BLaER1 treated with 17β-estradiol and CSF1 and Interleukin-3, amounts not matched to agents 10 nM and 100 nM (cell line): Measurements from ENCODE around the gene RAD54L2.

ENCODE experiments used
- H3K27ac ChIP-seq, 11 experiments: shearing (Covaris generic); formaldehyde crosslinking; 2 replicates each; pipeline ENCODE4 v1.8.1; 2022
- H3K27me3 ChIP-seq, 11 experiments: shearing (Covaris generic); formaldehyde crosslinking; 2 replicates each; pipeline ENCODE4 v1.8.1; 2022
- H3K36me3 ChIP-seq, 11 experiments: shearing (Covaris generic); formaldehyde crosslinking; 2 replicates each; pipeline ENCODE4 v1.8.1; 2022
- H3K4me1 ChIP-seq, 10 experiments: shearing (Covaris generic); formaldehyde crosslinking; 2 replicates each; pipeline ENCODE4 v1.8.1; 2022
- H3K4me2 ChIP-seq, 11 experiments: shearing (Covaris generic); formaldehyde crosslinking; 2 replicates each; pipeline ENCODE4 v1.8.1; 2022
- H3K4me3 ChIP-seq, 10 experiments: shearing (Covaris generic); formaldehyde crosslinking; 2 replicates each; pipeline ENCODE4 v1.8.1; 2022
- H3K9ac ChIP-seq, 11 experiments: shearing (Covaris generic); formaldehyde crosslinking; 2 replicates each; pipeline ENCODE4 v1.8.1; 2022
- H3K9me3 ChIP-seq, 11 experiments: shearing (Covaris generic); formaldehyde crosslinking; replicated peaks in 1 of 11; 2 replicates each; pipeline ENCODE4 v1.8.1; 2022
- H4K20me1 ChIP-seq, 11 experiments: shearing (Covaris generic); formaldehyde crosslinking; 2 replicates each; pipeline ENCODE4 v1.8.1; 2022
- Cebpa-rat ChIP-seq, 11 experiments: shearing (Covaris generic); IDR thresholded peaks; 2 replicates each; pipeline ENCODE4 v1.8.1; 2022

Gene RAD54L2

GRCh38 chr3:51538459-51539290, at the start of gene RAD54L2:
Gene RAD54L2 (plus strand): TSS chr3:51538719. CDS start chr3:51590421, 51,702 bp downstream.
- peaks cover 0 to 49% (median 42%) of the 10 kb centered on the region in 11 experiments; a peak in 17 of 22 replicates for H4K20me1 ChIP-seq
- H3K9ac ChIP-seq = peak within 1 kb of the TSS; percentile 92 to 99 (median 96)
- peak within 1 kb of the TSS; percentile 86 to 96 (median 92) for H3K27ac ChIP-seq
- H3K4me2 ChIP-seq = peak within 1 kb of the TSS; percentile 78 to 93 (median 89)
- H3K27me3 ChIP-seq = no peaks in the 10 kb centered on the region
- no peak for TF ChIP-seq Cebpa-rat (IDR thresholded peaks at IDR 0.05)
- peaks cover 18 to 36% (median 26%) of the 10 kb centered on the region in 11 experiments; a peak in 21 of 22 replicates for H3K36me3 ChIP-seq
- H3K4me3 ChIP-seq = peak within 1 kb of the TSS; percentile 77 to 99 (median 90)
- H3K4me1 ChIP-seq = peaks cover 23 to 32% (median 26%) of the 10 kb centered on the region in 10 experiments
- H3K9me3 ChIP-seq = no peaks in the 10 kb centered on the region

DNA sequence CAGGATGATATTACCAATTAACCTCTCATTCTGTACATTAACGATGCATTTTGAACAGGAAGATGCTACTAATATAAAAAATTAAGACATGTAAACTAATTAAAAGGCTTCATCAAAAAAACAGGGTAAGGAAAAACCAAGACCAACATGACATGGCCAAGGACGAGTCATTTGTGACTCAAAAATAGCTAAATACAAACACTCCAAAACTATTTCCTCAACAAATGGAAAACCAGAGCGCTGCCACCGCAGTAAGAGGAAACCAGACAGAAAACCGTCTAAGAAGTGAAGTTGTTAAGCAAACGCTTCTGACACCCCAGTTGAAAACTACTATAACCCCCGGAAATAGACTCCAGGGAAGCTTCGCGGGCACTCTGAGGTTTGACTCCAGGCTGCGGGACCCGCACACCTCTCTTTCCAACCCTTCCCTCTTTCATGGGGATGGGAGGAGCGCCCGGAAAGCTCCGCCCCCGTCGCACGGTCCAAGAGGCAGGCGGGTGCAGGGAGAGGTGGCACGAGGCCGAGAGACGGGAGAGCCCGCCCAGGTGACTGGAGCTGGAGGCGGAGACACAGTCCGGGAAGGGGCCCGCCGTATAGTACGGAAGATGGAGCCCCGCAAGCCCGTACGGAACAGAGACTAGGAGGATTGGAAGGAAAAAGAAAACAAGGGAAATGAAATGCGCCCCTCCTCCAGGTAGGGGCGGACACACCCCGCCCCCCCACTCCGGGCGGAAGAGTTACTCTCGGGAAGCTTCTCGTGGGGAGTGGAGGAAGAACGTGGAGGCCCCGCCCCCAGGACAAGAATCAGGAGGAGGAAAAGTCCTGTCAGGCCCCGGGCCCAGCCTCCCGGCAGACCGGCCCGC, 39.4 kb upstream of the RAD54L2 start:
- no peaks in the 10 kb centered on the region for H3K9me3 ChIP-seq
- peaks cover 22 to 36% (median 29%) of the 10 kb centered on the region in 11 experiments for H3K36me3 ChIP-seq
- no peak for TF ChIP-seq Cebpa-rat (IDR thresholded peaks at IDR 0.05)
- peaks cover 16 to 32% (median 23%) of the 10 kb centered on the region in 10 experiments for H3K4me1 ChIP-seq
- H3K9ac ChIP-seq = peak overlapping the region; percentile 80 to 90 (median 89)
- H3K4me2 ChIP-seq = peak overlapping the region; percentile 64 to 85 (median 78)
- peak overlapping the region; percentile 55 to 83 (median 73) for H3K4me3 ChIP-seq
- peak overlapping the region; percentile 72 to 94 (median 87) for H3K27ac ChIP-seq
- peaks cover 0 to 52% (median 42%) of the 10 kb centered on the region in 11 experiments; a peak in 19 of 22 replicates for H4K20me1 ChIP-seq
- no peaks in the 10 kb centered on the region for H3K27me3 ChIP-seq

- Histone ChIP-seq H3K27me3 (no peaks in the 10 kb centered on the region), H3K4me1 (peaks cover 16 to 32% (median 23%) of the 10 kb centered on the region in 10 experiments), H3K9ac (peak overlapping the region; percentile 54 to 89 (median 80); a peak in 21 of 22 replicates), H3K4me3 (peak overlapping the region; percentile 7 to 78 (median 42); a peak in 13 of 20 replicates), H3K36me3 (peaks cover 8 to 20% (median 15%) of the 10 kb centered on the region in 11 experiments), H3K9me3 (no peaks in the 10 kb centered on the region), H4K20me1 (peaks cover 0 to 36% (median 33%) of the 10 kb centered on the region in 11 experiments; a peak in 19 of 22 replicates), H3K27ac (peak overlapping the region; percentile 54 to 94 (median 78); a peak in 21 of 22 replicates), H3K4me2 (peak overlapping the region; percentile 42 to 80 (median 71))
- no peak for TF ChIP-seq Cebpa-rat (IDR thresholded peaks at IDR 0.05)
Observed at GRCh38 chr3:51500632-51501131, 37.8 kb upstream of the RAD54L2 start.

DNA sequence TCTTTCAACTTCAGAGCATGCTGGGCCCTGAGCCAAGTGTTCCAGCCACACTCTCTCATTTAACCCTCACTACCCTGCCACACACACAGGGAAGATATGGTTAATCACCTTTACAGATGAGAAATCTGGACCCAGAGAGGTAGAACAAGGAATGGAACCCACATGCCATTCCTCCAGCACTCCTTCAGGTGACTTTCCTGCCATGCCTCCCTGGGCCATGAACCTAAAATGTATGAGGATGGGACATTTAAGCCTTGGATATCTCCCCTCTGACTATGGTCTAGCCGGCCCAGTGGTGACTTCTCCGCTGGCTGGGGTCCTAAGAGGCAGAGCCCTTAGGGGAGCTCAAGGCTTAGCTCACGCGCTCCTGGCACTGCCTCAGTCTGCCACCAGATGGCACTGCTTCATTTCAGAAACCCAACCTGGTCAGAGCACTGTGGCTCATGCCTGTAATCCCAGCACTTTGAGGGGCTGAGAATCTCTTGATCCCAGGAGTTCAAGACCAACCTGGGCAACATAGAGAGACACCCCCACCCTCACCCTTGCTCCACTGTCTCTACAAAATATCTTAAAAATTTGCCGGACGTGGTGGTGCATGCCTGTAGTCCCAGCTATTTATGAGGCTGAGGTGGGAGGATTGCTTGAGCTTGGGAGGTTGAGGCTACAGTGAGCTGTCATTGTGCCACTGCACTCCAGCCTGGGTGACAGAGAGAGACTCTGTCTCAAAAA, 36.5 kb upstream of the RAD54L2 start:
- H3K4me1 ChIP-seq = peaks cover 16 to 30% (median 22%) of the 10 kb centered on the region in 10 experiments
- no peak overlapping the region for H3K4me3 ChIP-seq
- no peaks in the 10 kb centered on the region for H3K9me3 ChIP-seq
- no peak overlapping the region for H3K4me2 ChIP-seq
- no peaks in the 10 kb centered on the region for H3K27me3 ChIP-seq
- no peak for TF ChIP-seq Cebpa-rat (IDR thresholded peaks at IDR 0.05)
- H3K9ac ChIP-seq = peak overlapping the region in 2 of 11 experiments; percentile 24 to 34; a peak in 2 of 22 replicates
- H4K20me1 ChIP-seq = peaks cover 0 to 23% (median 20%) of the 10 kb centered on the region in 11 experiments; a peak in 15 of 22 replicates
- peaks cover 0 to 7% (median 1%) of the 10 kb centered on the region in 11 experiments; a peak in 6 of 22 replicates for H3K36me3 ChIP-seq
- peak overlapping the region in 2 of 11 experiments; percentile 7 to 89; a peak in 3 of 22 replicates for H3K27ac ChIP-seq

GRCh38 chr3:51502562-51502910, 36.0 kb upstream of the RAD54L2 start:
- no peaks in the 10 kb centered on the region for H3K9me3 ChIP-seq
- H3K4me1 ChIP-seq = peaks cover 16 to 25% (median 22%) of the 10 kb centered on the region in 10 experiments
- H3K36me3 ChIP-seq = peaks cover 0 to 1% (median 0%) of the 10 kb centered on the region in 11 experiments; a peak in 2 of 22 replicates
- H4K20me1 ChIP-seq = peaks cover 0 to 17% (median 14%) of the 10 kb centered on the region in 11 experiments; a peak in 15 of 22 replicates
- H3K4me3 ChIP-seq = no peak overlapping the region
- H3K27me3 ChIP-seq = no peaks in the 10 kb centered on the region
- H3K4me2 ChIP-seq = no peak overlapping the region
- no peak overlapping the region for H3K27ac ChIP-seq
- no peak overlapping the region for H3K9ac ChIP-seq
- TF ChIP-seq Cebpa-rat (IDR thresholded peaks at IDR 0.05) = no peak

DNA sequence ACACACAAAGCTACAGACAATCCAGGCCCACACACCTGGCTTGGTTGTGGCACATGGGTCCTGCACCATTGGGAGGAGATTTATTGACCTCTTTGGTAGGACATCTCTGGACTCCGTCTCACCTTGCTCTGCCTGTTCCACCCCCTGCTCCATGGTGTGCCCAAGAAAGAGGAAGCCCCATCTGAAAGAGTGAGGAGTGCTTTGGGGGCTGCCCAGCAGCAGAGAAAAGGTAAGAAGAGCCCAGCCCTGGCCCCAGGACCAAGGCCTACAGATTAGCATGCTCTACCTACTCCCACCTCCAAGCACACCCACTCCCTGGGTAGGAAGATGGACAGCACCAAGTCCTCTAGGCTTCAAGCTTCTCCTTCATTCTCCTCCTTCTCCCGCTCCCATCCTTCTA, 35.5 kb upstream of the RAD54L2 start:
- Histone ChIP-seq H4K20me1 (peaks cover 0 to 13% (median 10%) of the 10 kb centered on the region in 11 experiments; a peak in 13 of 22 replicates), H3K4me1 (peaks cover 13 to 22% (median 18%) of the 10 kb centered on the region in 10 experiments), H3K9ac (no peak overlapping the region), H3K36me3 (no peaks in the 10 kb centered on the region), H3K27ac (no peak overlapping the region), H3K4me2 (no peak overlapping the region), H3K4me3 (no peak overlapping the region), H3K9me3 (no peaks in the 10 kb centered on the region), H3K27me3 (no peaks in the 10 kb centered on the region)
- TF ChIP-seq Cebpa-rat (IDR thresholded peaks at IDR 0.05) = no peak

GRCh38 chr3:51508255-51508654, 30.3 kb upstream of the RAD54L2 start:
- no peak overlapping the region for H3K4me2 ChIP-seq
- no peaks in the 10 kb centered on the region for H3K27me3 ChIP-seq
- no peak overlapping the region for H3K9ac ChIP-seq
- no peaks in the 10 kb centered on the region for H3K36me3 ChIP-seq
- H4K20me1 ChIP-seq = no peaks in the 10 kb centered on the region
- peaks cover 0 to 15% (median 8%) of the 10 kb centered on the region in 10 experiments; a peak in 11 of 20 replicates for H3K4me1 ChIP-seq
- no peak overlapping the region for H3K4me3 ChIP-seq
- TF ChIP-seq Cebpa-rat (IDR thresholded peaks at IDR 0.05) = no peak
- H3K9me3 ChIP-seq = no peaks in the 10 kb centered on the region
- no peak overlapping the region for H3K27ac ChIP-seq

- Histone ChIP-seq H3K27me3 (no peaks in the 10 kb centered on the region), H3K27ac (no peak overlapping the region), H3K4me1 (peaks cover 0 to 23% (median 11%) of the 10 kb centered on the region in 10 experiments; a peak in 15 of 20 replicates), H3K4me2 (no peak overlapping the region), H3K4me3 (no peak overlapping the region), H3K9me3 (no peaks in the 10 kb centered on the region), H3K9ac (no peak overlapping the region), H4K20me1 (no peaks in the 10 kb centered on the region), H3K36me3 (no peaks in the 10 kb centered on the region)
- TF ChIP-seq Cebpa-rat (IDR thresholded peaks at IDR 0.05) = no peak
Observed at GRCh38 chr3:51510996-51511395, 27.5 kb upstream of the RAD54L2 start.
